AG08396 (cell line): ENCODE measurements around the gene OTUB2.

ENCODE experiments used
- DNase-seq: peaks from one replicate; pipeline ENCODE4 v3.0.0; 2012; ENCODE audit warnings: low spot score, mixed read lengths

Gene OTUB2

DNA sequence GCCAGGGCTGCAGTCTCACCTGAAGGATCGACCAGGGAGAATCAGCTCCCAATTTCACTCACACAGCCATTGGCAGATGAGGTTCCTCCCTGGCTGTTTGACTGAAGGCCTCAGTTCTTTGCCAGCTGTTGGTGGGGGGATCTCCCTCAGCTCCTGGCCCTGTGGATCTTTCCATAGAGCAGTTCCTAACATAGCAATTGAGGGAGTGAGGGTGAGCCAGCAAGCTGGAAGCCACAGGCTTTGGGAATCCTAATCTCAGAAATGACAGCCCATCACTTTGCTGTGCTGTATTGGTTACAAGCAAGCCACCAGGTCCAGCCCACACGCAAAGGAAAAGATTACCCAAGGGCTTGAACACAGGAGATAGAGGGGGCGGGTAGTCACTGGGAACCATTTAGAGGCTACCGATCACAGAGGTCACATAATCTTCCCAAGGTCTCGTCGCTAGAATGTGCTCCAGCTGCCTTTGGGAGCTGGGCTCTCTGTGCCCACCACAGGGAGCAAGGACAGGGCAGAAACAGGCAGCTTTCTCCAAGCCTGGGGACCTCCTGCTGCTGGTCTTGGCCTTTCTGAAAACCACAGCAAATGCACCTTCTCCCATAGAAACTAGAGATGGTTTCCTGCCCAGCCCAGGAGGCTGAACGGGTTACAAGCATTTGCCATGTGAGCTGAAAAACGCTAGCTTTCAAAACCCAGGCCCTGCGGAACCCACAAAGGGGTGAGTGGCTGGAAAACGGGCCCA, 4.6 kb upstream of the OTUB2 start:
- no peak for DNase-seq

DNA sequence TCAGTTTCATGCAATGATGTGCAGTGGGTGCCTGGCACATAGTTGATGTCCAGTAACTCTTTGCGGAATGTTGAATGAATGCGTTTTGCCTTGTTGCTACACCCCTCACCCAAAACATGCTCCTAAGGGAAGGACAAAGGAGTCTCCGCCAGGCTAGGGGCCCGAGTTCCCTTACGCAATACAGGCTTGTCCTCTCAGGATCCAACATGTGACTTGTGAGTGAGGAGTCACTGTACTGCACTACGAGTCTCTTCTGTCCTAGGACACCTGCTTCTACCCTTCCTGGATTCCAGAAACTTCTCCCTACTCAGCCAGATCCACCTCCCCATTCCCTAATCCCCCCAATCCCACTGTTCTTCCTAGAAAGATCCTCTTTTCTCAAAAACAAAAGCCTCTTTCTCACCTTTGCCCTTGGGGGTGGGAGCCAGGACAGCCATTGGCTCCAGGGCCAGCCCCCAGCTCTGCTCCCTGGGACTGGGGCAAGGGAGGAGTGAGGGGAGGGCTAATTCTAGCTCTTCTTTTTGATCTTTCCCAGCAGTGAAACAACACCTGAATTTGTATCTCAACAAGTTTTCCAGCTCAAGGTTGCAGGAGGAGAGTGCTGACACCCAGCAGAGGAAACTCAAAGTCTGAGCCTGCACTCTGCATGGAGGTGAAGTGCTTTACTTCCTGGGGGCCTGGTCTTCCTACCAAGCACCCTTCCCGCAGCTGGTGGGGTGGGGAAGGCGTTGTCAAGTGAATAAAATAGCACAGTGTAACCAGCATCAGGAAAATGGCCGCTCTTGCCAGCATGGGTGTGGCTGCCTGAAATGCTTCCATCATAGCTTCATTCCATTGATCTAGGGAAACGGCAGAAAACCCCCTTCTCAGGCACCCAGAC, 3.4 kb upstream of the OTUB2 start:
- DNase-seq, result no peak

DNA sequence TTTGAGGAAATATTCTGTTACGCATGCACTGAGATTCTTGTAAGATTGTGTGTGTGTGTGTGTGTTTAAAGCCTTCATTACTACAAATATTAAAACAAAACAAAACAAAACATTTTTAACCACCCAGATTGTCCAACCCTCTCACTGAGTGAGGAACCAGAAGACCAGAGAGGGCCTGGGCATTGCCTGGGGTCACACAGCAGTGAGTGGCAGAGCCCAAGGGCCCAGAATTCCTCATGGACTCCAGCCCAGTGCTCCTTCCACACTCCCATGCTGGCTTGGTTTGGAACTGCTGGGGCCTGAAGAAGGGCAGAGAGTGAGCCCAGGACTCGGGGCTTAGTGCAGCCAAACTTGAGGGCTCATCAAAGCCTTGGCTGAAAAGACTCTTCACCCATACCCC, 1.6 kb upstream of the OTUB2 start:
- DNase-seq, result no peak

DNA sequence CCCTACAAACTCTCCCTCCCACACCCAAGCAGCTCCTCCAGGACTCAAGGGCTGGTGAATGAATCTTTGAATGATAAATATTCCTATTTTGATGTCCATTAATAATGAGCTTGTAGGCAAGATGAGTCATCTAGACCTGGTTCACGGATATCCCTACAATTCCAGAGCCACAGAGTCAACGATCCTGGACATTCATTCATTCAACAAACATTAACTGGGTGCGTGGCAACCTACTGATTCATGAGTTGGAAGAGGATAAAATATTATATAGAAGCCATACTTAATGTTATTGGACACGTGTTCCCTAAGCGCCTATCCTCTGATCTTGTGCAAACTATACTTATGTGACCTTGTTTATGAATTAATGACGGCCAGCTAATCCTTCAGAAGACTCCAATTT, 420 bp upstream of the OTUB2 start:
- no peak for DNase-seq

DNA sequence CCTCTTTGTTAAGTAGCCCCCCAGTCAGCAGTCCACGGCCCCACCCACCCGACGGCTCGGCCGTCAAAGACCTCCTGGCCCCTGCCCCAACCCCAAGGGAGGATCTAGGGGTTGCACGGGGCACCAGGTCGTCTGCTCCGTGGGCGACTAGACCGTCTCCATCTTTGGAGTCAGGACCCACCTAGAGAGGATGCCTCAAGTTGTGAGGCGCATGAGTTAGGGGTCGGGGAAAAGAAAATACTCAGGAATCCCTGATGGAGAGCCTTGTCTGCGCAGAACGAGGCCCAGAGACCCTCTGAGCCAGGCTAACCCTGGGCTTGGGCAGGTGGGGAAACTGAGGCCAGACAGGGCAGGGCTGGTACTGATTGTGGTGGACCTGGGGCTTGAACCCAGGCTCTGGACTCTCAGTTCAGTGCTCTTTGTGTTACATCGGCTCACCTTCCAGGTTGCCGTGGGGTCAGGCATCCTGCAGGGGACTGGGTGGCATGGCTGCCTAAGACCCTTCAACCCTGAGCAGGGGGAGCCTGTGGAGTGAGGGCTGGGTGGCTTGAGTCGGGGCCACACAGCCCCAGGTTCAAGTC, 839 bp downstream of the OTUB2 start:
- DNase-seq, result no peak

DNA sequence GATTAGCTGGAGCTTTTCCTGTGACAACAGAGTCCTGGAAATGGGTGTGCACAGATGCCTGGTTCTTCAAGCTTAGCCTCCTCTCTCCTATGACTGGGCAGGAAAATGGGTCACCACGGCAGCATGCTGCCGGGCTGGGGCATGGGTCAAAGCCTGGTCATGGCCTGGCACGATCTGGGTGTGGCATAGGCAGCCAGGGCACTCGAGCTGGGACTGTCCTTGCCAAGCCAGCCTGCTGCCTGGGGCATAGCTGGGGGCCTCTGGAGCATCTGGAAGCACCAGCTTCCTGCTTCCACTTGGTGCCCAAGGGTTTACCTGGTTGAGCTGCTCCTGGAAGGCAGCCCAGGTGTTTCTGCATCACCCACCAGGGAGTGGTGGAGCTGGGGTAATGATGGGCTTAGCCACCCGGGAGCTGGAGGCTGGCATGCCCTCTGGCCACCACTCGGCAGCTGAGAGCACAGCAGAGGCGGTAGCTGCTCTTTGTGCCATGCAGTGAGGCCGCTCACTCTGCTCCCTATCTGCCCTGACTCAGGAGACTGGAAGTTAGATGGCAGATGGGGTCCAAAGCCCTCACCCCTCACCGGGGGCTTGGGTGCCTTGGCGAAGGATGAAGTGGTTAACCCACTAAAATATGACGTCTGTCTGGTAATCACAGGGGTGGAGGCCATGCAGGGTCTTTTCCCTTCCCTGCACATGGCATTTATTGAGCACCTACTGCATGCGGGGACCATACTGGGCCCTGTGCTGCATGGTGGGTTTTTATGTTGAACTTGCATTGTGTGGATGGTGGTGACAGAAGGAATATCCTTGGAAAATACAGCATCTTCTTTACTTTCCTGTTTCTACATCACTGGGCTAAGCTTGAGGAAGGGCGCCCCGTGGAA, 1.7 kb downstream of the OTUB2 start:
- no peak for DNase-seq

DNA sequence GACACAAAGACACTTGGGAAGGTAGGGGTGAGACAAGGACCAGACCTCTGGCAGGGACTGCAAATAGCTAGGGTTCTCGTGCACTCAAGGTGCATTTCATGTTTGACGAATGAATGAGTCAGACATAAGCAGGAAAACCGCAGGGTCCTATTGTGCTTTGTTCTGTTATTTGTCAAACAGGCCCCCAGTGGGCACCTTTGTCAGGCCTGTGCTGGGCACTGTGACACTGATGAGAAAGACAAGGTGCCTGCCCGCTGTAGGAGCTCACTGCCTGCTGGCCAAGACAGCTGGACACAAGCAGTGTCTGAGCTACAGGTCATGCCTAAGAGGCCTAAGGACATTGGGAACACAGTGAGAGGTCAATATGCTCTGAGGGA, 2.3 kb downstream of the OTUB2 start:
- DNase-seq, result no peak

DNA sequence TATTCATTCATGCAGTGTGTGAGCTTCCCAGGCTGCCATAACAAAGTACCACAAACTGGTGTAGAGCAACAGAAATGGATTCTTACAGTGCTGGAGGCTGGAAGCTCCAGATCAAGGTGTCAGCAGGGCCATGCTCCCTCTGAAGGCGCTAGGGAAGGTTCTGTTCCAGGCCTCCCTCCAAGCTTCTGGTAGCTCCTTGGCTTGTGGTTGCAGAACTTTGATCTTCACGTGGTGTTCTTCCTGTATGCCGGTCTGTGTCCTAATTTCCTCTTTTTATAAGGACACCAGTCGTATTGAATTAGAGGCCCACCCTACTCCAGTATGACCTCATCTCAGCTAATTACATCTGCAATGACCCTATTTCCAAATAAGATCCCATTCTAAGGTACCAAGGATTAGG, 3.1 kb downstream of the OTUB2 start:
- DNase-seq, result no peak

DNA sequence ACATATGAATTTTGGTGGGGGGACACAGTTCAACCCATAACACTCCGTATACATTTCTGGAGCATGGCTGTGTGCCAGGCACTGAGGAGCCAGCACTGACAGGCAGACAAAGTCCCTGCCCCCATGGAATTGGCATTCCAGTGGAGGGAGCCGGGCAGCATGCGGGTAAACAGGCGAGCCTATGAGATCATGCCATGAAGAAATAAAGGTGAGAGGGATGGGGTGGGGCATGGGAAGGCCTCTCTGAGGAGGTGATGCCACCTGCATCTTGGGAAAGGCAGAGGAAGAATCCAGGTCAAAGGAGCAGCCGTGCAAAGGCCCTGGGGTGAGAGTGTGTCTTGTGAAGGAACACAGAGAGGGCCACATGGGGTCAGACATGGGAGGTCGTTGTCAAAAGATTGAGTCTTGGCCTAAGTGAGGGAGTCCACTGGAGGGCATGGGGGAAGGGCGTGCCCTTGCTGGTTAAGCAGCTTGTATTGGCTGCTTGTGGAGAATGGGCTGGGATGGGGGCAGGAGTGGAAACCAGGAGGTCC, 3.6 kb downstream of the OTUB2 start:
- no peak for DNase-seq

DNA sequence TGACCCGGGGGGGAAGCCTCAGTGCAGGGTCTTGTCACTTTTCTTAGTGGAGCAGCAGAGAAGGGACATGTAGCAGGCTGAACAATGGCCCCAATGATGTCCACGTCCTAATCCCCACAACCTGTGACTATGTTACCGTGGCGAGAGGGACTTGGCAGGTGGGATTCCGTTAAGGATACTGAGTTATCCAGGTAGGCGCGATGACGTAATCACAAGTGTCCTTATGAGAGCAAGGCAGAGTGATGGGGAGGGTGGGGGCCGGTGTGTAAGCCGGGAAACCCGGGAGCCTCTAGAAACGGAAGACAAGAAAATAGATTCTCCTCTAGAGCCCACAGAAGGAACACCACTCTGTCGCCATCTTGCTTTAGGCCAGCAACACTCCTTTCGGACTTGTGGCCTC, 4.4 kb downstream of the OTUB2 start:
- no peak for DNase-seq

DNA sequence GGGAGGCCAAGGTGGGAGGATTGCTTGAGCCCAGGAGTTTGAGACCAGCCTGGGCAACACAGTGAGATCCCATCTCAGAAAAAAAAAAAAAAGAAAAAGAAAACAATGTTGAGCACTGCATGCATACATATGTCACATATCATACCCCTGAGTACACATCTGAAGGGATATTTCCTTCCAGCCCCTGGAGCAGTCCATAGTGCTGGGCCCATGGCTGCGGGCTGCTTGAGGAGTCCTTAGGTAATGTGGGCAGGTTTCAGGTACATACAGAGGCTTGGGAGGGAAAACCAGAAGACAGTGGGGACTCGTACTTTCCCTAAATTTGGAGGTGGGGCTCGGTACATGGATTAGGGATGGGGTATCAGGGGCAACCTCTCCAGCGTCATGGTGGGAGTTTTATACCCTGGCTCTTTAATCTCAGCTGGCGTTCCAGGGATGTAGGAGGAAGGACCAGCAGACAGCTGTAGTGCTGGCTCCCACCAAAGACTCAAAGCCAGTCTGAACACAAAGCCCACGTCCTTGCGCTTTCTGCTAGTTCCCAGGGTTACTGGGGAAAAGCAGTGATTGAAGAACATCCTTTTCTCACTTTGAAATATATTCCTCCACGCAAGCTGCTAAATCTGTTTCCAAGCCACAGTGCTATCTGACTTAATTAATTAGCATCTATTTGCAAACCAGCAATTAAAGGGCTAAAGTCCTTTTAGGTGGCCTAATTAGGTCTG, 5.2 kb downstream of the OTUB2 start:
- DNase-seq, result no peak

DNA sequence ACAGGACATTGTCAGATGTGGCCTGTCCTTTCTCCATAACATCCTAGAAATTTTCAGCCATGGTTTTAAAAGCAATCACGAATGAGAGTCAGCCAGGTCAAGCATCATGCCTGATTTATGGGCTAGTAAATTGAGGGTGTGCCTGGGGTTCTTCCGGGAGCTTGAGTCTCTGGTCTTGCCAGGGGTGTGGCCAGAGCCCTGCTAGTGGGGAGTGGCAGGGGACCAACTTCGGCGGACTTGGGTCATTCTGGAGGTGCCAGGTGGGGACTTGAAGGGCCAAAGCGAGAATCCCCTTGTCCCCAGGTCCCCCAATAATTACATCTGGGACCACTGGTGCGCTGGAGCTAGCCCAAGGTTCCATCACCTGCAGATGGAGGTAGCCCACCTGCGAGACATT, 5.7 kb downstream of the OTUB2 start:
- no peak for DNase-seq

DNA sequence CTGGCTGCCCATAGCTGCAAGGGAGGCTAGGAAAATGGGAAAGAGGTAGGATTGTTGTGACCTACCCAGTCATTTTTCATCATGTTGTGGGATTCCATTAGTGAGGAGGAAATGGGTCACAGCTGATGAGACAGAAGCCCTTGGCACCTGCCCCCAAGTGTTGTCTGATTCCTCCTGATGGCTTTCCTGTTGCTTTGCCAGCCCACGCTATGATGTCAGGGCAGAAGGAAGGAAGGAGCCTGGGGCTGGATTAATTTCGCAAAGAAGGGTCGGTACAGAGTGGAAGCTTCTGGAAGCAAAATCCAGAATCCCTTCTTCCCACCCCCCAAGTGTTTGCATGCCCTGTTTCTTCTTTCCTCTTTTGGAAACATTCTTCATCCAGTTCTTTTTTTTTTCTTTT, 8.7 kb downstream of the OTUB2 start:
- DNase-seq, result no peak

DNA sequence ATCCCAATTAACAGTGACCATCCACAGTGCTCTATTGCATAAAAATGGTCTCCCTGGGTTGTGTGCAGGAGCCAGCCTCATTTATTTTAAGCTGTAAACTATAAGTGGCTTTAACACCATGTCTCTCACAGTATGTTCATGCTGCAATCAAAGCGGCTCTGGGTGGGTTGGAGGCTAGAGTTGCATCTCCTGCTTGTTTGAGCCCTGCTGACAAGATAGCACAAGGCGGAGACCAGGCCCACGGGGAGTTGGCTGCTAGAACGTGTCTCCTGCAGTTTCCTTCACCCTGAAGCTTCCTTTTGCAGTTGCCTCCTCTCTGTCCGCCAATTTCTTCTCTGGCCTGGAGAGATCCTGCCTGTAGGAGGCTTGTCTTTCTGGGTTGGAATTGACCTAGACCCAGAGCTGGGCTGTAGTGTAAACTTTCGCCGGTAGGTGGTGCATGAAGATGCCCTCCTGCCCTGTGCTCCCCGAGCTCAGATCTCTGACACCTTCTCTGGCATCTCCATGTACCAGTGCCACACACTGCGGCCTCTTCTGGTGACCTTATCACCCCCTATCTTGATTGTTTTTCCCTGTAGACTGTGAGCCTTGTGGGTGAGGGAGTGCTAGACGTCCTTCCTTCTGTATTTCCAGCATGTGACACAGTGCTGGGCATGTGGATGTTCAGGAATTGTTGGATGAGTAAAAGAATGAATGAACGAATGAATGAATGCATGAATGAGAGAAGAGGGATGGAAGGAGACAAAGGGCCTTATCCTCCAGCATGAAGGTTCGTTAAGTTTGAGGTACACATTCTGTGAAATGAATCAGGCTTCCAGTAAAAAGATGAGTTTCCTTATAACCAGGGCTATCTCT, 10.4 kb downstream of the OTUB2 start:
- peak; percentile 85 for DNase-seq

DNA sequence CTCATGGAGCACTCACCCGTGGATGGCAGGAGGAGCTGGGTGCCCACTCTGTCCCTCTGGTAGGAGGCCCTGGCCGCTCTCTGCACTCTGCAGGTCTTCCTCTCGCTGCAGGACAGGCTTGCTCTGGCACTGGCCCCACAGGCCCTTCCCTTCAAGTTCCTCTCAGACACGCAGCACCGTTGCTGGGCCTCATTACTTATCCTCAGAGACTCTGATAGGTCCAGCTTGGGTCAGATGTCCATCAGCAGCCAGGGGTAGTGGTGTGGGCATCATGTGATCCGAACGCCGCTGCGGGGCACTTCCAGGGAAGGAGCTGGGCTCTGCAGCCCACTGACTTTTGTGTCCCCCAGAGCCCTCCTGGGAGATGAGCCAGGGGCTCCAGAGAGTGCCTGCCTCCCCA, 11.8 kb downstream of the OTUB2 start:
- no peak for DNase-seq

DNA sequence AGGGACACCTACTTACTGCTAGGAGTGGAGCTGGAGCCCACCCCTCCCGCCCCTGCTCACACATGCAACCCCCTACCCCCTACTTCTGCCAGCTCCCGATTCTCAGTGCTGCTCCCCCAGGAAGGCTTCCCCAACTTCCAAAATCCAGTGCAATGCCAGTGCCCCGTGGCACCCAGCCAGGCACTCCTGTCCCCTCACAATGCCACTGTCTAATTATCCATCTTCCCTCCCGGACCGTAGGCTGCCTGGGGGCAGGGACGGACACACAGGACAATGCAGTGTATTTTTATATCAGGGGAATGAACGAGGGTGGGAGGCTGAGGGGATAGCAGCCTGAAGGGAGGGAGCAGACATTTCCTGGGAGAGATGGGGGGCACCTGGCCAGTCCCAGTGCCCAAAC, 12.4 kb downstream of the OTUB2 start:
- DNase-seq, result no peak

DNA sequence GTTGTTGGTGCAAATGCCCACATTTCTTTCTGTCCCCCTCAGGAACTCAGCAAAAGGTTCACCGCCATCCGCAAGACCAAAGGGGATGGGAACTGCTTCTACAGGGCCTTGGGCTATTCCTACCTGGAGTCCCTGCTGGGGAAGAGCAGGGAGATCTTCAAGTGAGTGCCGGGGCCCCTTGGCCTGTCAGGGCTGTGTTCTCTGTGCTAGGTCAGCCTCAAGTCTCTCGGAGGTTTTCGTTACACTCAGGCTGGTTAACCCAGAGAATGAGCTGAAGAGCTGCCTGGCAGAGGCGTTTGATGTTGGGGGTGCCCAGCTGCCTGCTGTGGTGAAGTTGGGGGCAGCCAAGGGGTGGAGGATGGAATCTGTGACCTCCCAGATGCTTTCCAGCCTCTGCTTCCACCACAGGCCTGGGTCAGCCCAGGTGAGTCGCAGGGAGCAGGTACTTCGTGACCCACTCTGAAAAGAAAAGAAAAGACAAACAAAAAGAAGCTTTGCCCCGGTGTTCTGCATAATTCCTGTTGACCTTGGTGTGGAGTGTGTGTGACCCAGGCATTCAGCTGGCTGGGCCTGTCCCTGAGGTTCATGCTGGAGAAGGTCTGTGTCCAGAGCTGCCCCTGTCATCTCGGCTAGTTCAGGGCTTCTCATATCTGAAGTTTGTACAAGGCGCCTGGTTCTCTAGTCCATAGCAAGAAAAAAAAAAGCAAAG, 12.9 kb downstream of the OTUB2 start:
- DNase-seq, result no peak

DNA sequence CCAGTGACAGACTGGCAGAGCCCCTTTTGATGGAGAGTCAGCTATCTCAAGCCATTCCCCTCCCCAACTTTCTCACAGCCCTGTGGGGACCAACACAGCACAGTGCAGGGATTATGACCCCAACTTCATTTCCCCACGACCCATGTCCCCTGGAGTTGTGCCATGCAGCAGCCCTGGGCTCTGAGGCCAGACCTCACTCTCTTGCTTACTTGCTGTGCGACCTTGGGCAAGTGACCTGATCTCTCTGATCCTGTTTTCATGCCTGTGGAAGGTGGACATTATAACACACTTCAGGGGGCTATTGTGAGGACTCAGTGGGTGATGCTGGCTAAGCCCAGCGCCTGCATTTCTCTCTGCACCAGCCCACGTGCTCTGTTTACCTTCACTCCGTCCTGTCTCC, 14.1 kb downstream of the OTUB2 start:
- DNase-seq, result no peak

DNA sequence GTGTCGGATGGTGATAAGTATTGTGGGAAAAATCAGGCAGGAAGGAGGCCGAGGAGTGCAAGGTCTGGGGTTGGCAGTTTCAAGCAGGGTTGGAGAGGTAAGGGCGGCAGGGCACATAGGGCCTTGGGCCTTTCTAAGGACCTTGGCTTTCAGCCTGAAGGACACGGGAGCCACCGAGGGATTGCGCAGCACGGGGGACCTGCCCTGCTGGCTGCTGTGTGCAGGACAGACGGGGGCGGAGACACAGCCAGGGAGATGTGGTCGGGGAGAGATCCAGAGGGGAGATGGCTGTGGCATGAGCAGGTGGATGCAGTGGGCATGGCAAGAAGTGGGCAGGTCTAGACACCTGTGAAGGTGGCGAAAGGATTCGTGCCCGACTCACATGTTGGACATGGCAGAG, 14.7 kb downstream of the OTUB2 start:
- DNase-seq, result no peak
